Activated naive CD8-positive, alpha-beta T cell treated with anti-CD3 and anti-CD28 coated beads, Interleukin-2, amount 50 U/mL, for 16 hours (primary cell): ENCODE results near the gene MYO6.

Experiments
- DNase-seq: peaks from one replicate; pipeline ENCODE4 v3.0.0-alpha.2; 2020; ENCODE audit warnings: low read depth, low spot score

MYO6 gene

GRCh38 chr6:75827163-75827562 is 78.1 kb downstream of the MYO6 start:
- DNase-seq, result no peak

GRCh38 chr6:75830959-75831885 is 82.2 kb downstream of the MYO6 start:
- no peak for DNase-seq

- DNase-seq, result no peak
Observed at GRCh38 chr6:75834447-75834846, 85.4 kb downstream of the MYO6 start.

- no peak for DNase-seq
Observed at GRCh38 chr6:75842191-75842590, 93.2 kb downstream of the MYO6 start.

DNA sequence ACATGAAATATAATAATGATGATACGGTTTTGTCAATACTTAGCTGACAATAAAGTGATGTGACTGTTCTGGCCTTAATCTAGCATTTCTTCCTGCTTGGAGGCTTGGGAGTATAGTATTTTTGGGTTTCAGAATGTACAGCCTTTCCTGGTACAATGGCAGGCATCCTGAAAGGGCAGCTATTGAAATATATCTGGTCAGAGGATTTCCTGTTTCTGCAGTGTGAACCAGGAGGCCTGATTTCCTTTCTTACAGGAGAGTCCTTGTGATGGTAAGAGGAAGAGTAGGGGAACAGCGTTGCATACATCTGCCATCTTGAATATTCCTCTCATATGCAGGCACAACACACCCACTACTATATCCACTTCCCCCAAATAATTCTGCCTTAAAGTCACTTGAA is 93.7 kb downstream of the MYO6 start:
- DNase-seq, result no peak

GRCh38 chr6:75843396-75843795 is 94.4 kb downstream of the MYO6 start:
- DNase-seq, result no peak

DNA sequence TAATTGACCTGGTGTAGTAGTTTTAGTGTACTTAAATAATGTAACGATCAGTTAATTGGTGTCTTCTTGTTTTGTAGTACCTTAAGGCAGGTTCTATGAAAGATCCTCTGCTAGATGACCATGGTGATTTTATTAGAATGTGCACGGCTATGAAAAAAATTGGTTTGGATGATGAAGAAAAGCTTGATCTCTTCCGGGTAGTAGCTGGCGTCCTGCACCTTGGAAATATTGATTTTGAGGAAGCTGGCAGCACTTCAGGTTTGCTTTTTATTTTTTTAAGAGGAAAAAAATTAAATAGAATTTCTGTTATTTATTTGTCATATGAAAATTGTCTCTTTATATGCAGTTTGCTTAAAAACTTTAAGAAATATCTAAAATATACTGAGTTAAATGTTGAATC is 99.2 kb downstream of the MYO6 start:
- no peak for DNase-seq

GRCh38 chr6:75849329-75850025 is 100.4 kb downstream of the MYO6 start:
- no peak for DNase-seq

GRCh38 chr6:75850026-75850833 is 101.2 kb downstream of the MYO6 start:
- DNase-seq, result no peak

GRCh38 chr6:75852721-75853120 is 103.7 kb downstream of the MYO6 start:
- DNase-seq, result no peak

DNA sequence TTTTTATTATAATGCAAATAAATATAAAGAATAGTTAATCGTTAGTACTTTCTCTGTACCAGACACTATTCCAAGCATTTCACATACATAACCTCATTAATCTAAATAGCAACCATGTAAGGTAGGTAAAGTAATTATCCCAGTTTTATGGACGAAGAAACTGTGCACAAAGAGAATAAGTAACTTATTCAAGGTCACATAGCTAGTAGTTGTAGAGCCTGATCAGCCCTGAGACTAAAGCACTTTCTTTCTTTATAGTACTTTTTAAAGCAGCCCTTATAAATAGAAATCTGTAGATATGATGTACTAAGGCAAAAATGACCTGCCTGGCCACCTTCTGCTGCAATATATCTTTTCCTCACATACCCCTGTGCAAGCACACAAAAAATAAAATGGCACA is 104.8 kb downstream of the MYO6 start:
- DNase-seq, result no peak

GRCh38 chr6:75855052-75855451 is 106.0 kb downstream of the MYO6 start:
- no peak for DNase-seq

DNA sequence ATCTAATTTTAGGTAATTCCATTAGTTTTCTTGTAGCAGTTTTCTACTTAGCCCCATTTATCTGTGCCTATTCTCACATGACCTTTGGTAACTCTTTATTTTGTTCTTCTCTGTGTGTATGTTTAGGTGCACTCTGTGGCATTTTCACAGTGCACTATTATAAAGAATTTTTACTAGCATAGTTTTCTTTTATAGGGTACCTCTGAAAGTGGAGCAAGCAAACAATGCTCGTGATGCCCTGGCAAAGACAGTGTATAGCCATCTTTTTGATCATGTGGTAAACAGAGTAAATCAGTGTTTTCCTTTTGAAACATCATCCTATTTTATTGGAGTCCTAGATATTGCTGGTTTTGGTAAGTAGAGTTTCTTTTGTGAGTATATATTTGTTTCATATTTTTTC is 107.9 kb downstream of the MYO6 start:
- DNase-seq, result no peak

DNA sequence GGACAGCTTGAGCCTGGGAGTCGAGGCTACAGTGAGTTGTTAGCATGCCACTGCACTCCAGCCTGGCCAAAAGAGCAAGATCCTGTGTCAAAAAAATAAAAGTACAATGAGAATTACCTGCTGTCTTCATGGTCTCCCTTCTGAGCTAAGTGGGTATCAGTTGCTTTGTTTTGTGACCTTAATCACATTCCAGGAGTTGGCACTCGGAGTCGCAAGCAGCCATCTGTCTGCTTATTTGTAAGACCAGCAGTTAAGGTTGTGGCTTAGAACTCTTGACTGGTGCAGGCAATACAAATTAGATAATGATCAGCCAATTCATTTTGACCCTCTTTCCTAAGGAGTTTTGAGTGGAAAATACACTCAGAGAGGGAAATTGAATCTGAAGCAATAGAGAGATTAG is 114.0 kb downstream of the MYO6 start:
- DNase-seq, result no peak

DNA sequence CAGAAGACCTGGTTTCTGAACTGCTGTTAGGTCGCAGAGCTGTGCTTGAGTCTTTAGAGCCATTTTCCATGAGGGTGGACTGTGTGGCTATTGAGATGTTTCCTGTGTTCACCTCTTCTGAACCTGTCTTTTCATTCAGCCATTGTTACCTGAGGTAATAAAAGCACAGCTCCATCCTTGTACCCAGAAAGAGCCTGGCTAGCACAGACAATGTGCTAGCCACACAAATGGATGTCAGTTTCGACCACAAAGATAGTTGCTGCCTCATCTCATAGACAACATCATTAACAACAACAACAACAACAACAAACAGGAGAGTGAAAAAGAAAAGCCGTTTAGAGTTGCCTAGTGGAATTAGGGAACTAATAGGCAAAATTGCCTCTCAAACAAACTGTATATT is 114.7 kb downstream of the MYO6 start:
- no peak for DNase-seq

GRCh38 chr6:75864446-75864845 is 115.4 kb downstream of the MYO6 start:
- DNase-seq, result no peak

DNA sequence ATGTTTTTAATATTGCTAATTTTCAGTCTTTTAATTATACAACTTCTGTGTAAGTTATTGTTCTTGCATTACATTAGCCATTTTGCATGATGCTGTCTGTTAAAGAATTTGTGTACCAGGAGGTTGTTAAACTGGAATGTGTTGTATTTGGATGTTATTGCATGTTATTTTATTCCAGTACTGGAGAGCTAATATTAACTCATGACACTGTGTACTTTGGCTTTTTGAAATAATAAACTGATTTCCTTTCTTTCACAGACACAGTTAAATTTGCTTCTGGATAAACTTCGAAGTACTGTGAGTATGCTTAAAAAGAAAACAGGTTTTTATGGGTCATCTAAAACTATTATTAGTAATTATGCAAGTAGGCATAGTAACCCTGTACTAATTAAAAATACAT is 121.3 kb downstream of the MYO6 start:
- no peak for DNase-seq

DNA sequence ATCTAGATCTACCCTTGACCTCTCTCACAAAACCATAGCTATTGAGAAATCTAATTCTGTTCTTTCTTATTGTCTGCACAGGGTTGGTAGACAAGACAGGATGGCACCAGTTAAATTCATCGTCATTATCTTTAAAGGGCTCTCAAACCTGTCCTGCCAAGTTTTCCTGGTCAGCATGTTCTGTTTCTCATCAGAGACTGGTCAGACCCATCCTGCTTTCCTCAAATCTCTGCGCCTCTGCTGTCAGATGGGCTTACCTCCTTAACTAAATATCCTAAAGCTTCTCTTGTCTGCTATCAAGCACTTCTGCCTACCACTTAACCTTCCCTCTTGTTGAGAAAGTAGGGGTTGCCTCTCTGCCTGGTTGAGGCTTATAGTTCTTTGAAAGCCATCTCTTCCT is 125.2 kb downstream of the MYO6 start:
- no peak for DNase-seq

GRCh38 chr6:75876152-75876551 is 127.1 kb downstream of the MYO6 start:
- no peak for DNase-seq

GRCh38 chr6:75880305-75880704 is 131.3 kb downstream of the MYO6 start:
- no peak for DNase-seq

DNA sequence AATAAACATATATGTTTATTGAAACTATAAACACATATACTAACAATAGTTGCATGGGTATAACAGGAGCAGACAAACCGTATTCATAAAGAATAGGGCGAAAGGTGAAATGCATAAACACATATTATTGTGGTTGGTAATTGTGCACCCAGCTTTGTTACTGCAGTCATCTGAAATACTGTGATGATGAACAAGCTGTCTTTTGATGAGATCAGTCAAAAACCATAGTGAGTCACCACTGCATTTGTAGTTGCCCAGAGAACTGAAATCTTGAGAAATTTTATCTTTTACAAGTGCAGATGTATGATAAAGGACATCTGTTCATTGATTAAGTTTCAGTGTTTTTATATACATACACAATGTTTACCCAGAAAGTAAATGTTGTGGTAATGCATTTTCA is 133.7 kb downstream of the MYO6 start:
- DNase-seq, result no peak

DNA sequence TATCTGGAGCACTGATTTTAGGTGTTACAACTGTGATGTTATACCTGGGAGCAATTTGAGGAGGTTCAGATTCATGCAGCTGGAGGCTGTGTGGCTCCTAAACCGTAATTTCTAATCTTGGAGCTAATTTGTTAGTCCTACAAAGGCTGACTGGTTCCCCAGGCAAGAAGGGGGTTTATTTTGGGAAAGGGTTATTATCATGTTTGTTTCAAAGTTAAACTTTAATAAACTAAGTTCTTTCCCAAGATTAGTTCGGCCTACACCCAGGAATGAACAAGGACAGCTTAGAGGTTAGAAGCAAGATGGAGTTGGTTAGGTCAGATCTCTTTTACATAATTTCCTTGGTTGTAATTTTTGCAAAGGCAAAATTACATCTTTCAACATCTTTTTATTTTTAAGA is 135.8 kb downstream of the MYO6 start:
- no peak for DNase-seq
